Activated CD8-positive, alpha-beta T cell treated with anti-CD3 and anti-CD28 coated beads for 36 hours (primary cell): ENCODE measurements around the gene ZNF669. TPM values are rescaled to one million over a fixed set of nuclear protein-coding genes. Genes with fewer than 3 reads are reported as not detected.
"Not testable (repeated sequence)": the region's sequence is repeated elsewhere in the genome, so short reads cannot be mapped to it uniquely, and the experiment has no call there.

Experiments used
- ATAC-seq: fragments of 200-7000 bp; cut with Tn5 transposase; one replicate; pipeline ENCODE4 v1.10.0; 2021; ENCODE audit warnings: mild to moderate bottlenecking, moderate library complexity
- CTCF ChIA-PET: fragments of 350-600 bp; sonication (Branson Sonifier 250); formaldehyde crosslinking; loops from one replicate; lab custom pipeline; 2021; ENCODE audit warnings: antibody characterized with exemption; lab: Charles Lee
- POLR2A ChIA-PET: fragments of 350-600 bp; sonication (Branson Sonifier 250); formaldehyde crosslinking; loops from one replicate; lab custom pipeline; 2021; ENCODE audit warnings: antibody characterized with exemption; lab: Charles Lee
- DNase-seq: peaks from one replicate; pipeline ENCODE4 v3.0.0-alpha.2; 2020
- H3K27ac Mint-ChIP-seq: one replicate; pipeline ENCODE4 v1.8.0; 2021; ENCODE audit warnings: mild to moderate bottlenecking, mixed read lengths
- H3K27me3 Mint-ChIP-seq: one replicate; pipeline ENCODE4 v1.8.0; 2021; ENCODE audit warnings: mixed read lengths
- H3K36me3 Mint-ChIP-seq: one replicate; pipeline ENCODE4 v1.8.0; 2021; ENCODE audit warnings: low read depth, mixed read lengths
- H3K4me1 Mint-ChIP-seq: one replicate; pipeline ENCODE4 v1.8.0; 2021; ENCODE audit warnings: low read depth, mixed read lengths
- H3K4me3 Mint-ChIP-seq: one replicate; pipeline ENCODE4 v1.8.0; 2021; ENCODE audit warnings: mild to moderate bottlenecking, moderate library complexity, mixed read lengths
- H3K9me3 Mint-ChIP-seq: one replicate; pipeline ENCODE4 v1.8.0; 2021; ENCODE audit warnings: mixed read lengths
- intact Hi-C: fragments of 100-400 bp; cut with micrococcal nuclease; formaldehyde crosslinking; loops from one replicate; pipeline ENCODE4 v1.10.0; 2022
- total RNA-seq, 2 experiments: library from RNA; stranded (reverse); gene quantifications; one replicate each; pipeline ENCODE4 v1.2.3, GENCODE V29; 2021
- TF ChIP-seq, protein P1 (sequence below): fragments of 200-600 bp; IDR thresholded peaks from one replicate; pipeline ENCODE4 v1.8.0; 2022; ENCODE audit warnings: antibody characterized with exemption, mild to moderate bottlenecking

Gene ZNF669
- 1 to 10 TPM; 7.6 to 8.0 TPM for total RNA-seq

DNA sequence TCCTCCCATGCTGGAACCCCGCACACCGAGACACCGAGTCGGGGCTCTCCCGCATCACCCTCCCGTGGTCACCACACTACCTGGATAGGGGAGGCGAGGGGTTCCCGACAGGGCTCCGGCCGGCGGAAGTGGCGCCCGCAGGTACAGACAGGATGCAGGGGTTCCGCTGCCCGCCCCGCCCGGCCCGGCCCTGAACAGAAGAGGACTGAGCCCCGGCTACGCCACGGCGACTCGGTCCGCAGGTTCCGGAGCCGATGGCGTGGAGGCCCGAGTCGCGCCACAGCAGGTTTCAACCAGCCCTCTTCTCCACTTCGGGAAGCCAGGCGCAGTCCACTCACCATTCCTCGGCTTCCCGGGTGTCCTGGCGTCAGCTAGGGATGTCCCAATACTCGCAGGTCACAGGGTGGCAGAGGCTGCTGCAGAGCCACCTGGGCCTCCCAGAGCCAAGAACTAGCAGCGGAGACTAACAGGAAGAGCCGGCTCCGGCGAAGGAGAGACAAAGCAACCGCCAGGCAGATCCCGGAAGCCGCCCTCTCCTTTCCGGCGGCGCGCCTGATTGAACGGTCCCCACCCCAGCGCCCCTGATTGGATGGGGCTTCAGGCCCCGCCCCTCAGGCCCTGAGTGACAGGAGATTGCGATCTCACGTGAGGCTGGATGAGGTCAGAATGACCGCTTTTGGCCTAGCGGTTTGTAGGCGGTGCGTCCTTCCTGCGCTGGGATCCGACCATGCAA is at the start of gene ZNF669:
TSS of gene ZNF669 (minus strand) at position 498 of the 733 bp plus-strand sequence. CDS start at position 341, 157 bp downstream.
- peak; percentile 97 for DNase-seq
- ChIA-PET POLR2A (interaction anchor here (0.6 to 1.7 kb wide), 2 partner anchors 26 to 98 kb away, joined by 3 to 4 read pairs; partner anchors contain the start of gene ZNF670), CTCF (no interaction called here)
- H3K27ac Mint-ChIP-seq: peak within 1 kb of the TSS; percentile 90
- peaks cover 31% of the 10 kb centered on the region for H3K9me3 Mint-ChIP-seq
- intact Hi-C loops: no loop called here
- peaks cover 21% of the 10 kb centered on the region for H3K4me1 Mint-ChIP-seq
- peak; percentile 99 for ATAC-seq
- H3K27me3 Mint-ChIP-seq: peaks cover 24% of the 10 kb centered on the region
- peak within 1 kb of the TSS; percentile 89 for H3K4me3 Mint-ChIP-seq
- TF ChIP-seq, protein P1, sequence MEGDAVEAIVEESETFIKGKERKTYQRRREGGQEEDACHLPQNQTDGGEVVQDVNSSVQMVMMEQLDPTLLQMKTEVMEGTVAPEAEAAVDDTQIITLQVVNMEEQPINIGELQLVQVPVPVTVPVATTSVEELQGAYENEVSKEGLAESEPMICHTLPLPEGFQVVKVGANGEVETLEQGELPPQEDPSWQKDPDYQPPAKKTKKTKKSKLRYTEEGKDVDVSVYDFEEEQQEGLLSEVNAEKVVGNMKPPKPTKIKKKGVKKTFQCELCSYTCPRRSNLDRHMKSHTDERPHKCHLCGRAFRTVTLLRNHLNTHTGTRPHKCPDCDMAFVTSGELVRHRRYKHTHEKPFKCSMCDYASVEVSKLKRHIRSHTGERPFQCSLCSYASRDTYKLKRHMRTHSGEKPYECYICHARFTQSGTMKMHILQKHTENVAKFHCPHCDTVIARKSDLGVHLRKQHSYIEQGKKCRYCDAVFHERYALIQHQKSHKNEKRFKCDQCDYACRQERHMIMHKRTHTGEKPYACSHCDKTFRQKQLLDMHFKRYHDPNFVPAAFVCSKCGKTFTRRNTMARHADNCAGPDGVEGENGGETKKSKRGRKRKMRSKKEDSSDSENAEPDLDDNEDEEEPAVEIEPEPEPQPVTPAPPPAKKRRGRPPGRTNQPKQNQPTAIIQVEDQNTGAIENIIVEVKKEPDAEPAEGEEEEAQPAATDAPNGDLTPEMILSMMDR: no peak
- H3K36me3 Mint-ChIP-seq: peaks cover 43% of the 10 kb centered on the region

DNA sequence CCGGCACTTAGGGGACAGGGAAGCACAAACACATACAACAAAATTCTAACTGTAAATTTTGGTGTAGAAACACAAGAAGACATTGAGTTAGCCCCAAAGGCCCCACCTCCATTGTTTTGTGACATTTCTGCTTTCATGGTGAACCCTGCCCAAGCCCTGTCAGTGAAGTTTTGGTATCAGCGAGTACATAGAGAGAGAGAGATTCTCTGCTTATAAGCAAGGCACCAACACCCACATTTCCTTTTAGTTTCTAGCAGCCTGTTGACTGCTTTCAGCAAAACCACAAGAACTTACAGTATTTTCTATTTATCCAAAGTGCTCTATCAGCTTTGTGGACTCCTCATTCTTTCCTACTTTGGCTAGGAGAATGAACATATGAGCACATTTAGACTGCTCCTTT is 43.6 kb upstream of the ZNF669 start:
- no peak overlapping the region for H3K27ac Mint-ChIP-seq
- H3K9me3 Mint-ChIP-seq: peaks cover 55% of the 10 kb centered on the region
- H3K27me3 Mint-ChIP-seq: no peaks in the 10 kb centered on the region
- intact Hi-C loops: no loop called here
- ChIA-PET CTCF (interaction anchor here (1.0 kb wide), 1 partner anchor 19 kb away, joined by 3 read pairs; no protein-coding TSS in a partner anchor), POLR2A (no interaction called here)
- peak; percentile 17 for ATAC-seq
- peaks cover 83% of the 10 kb centered on the region for H3K36me3 Mint-ChIP-seq
- TF ChIP-seq, protein P1: no peak
- H3K4me3 Mint-ChIP-seq: no peak overlapping the region
- no peak for DNase-seq
- H3K4me1 Mint-ChIP-seq: peaks cover 8% of the 10 kb centered on the region

DNA sequence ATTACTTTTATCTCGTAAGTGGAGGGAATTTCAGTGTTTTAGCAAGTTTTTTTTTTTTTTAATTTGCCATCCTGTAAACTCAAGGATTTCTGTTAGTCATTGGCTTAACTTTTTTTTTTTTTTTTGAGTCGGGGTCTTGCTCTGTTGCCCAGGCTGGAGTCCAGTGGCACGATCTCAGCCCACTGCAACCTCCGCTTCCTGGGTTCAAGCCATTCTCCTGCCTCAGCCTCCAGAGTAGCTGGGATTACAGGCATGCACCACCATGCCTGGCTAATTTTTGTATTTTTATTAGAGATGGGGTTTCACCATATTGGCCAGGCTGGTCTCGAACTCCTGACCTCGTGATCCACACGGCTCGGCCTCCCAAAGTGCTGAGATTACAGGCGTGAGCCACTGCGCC is 43.0 kb upstream of the ZNF669 start:
- intact Hi-C loops, POLR2A ChIA-PET, H3K4me3 Mint-ChIP-seq: not testable (repeated sequence)

DNA sequence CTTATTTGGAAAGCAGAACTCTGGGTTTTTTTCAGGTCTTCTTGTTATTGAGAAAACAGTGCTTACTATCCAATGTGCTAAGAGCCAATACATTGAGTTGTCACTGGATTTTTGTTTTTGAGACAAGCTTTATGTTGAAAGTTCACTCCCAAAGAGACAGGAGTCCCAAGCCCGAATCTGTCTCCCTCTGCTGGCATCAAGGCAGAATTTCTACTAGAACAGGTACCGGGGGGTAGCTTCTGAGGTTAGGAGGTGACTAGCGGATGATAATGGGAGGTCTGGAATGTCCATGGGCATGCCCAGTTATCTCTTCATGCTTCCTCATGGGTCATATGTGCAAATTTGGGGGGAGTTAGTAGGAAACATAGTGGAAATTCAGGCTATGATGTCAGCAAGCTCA is 42.5 kb upstream of the ZNF669 start:
- CTCF ChIA-PET: interaction anchor here (1.0 to 1.2 kb wide), 4 partner anchors 15 to 92 kb away, joined by 3 to 4 read pairs (median 3); no protein-coding TSS in a partner anchor
- Mint-ChIP-seq H3K36me3 (peaks cover 83% of the 10 kb centered on the region), H3K27me3 (no peaks in the 10 kb centered on the region), H3K27ac (no peak overlapping the region), H3K9me3 (peaks cover 54% of the 10 kb centered on the region), H3K4me1 (peaks cover 8% of the 10 kb centered on the region), H3K4me3 (no peak overlapping the region)
- intact Hi-C loops: no loop called here
- ATAC-seq (no peak), DNase-seq (no peak)
- TF ChIP-seq, protein P1: no peak
- POLR2A ChIA-PET: no interaction called here

More for the DNA sequence above, 43.0 kb upstream of the ZNF669 start:
- CTCF ChIA-PET: interaction anchor here (1.0 to 1.2 kb wide), 4 partner anchors 16 to 92 kb away, joined by 3 to 4 read pairs (median 3); no protein-coding TSS in a partner anchor
- ATAC-seq, H3K27ac Mint-ChIP-seq, H3K4me1 Mint-ChIP-seq, H3K27me3 Mint-ChIP-seq, DNase-seq: not testable (repeated sequence)
- H3K9me3 Mint-ChIP-seq: peaks cover 55% of the 10 kb centered on the region
- peaks cover 81% of the 10 kb centered on the region for H3K36me3 Mint-ChIP-seq

DNA sequence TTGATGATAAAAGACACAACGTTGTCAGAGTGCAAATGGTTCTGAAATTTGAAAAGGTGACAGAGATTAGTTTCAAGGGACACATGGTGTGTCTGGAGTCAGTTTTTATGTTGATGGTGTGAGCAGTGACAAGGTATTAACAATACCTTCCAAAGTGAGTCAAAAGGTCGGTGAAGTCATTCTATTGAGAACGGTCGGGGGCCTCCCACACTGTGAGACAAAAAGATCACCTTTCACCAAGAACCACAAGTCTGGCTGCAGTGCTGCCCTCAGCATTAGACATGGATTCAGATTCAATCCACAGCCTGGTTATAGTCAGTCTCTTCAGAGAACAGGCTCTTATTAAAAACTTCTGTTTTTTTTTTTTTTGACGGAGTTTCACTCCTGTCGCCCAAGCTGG is 41.1 kb upstream of the ZNF669 start:
- H3K4me1 Mint-ChIP-seq: peaks cover 8% of the 10 kb centered on the region
- ChIA-PET CTCF (no interaction called here), POLR2A (no interaction called here)
- no peak overlapping the region for H3K4me3 Mint-ChIP-seq
- DNase-seq (no peak), ATAC-seq (peak; percentile 51)
- H3K27ac Mint-ChIP-seq: no peak overlapping the region
- intact Hi-C loops: no loop called here
- TF ChIP-seq, protein P1: no peak
- H3K27me3 Mint-ChIP-seq: no peaks in the 10 kb centered on the region
- peaks cover 58% of the 10 kb centered on the region for H3K9me3 Mint-ChIP-seq
- H3K36me3 Mint-ChIP-seq: peaks cover 88% of the 10 kb centered on the region

DNA sequence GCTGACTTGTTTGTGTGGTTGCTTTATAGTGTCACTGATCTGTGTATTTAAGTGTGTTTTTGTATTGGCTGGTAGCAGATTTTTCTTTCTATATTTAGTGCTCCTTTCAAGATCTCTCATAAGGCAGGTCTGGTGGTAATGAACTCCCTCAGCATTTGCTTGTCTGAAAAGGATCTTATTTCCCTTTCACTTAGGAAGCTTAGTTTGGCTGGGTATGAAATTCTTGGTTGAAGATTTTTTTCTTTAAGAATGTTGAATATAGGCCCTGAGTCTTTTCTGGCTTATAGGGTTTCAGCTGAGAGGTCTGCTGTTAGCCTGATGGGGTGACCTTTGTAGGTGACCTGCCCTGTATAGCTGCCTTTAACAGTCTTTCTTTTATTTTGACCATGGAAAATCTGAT is 35.4 kb upstream of the ZNF669 start:
- intact Hi-C loops, DNase-seq, CTCF ChIA-PET, H3K4me3 Mint-ChIP-seq, H3K27me3 Mint-ChIP-seq, H3K27ac Mint-ChIP-seq, POLR2A ChIA-PET, H3K4me1 Mint-ChIP-seq, ATAC-seq: not testable (repeated sequence)
- Mint-ChIP-seq H3K9me3 (peaks cover 73% of the 10 kb centered on the region), H3K36me3 (peaks cover 76% of the 10 kb centered on the region)
